Measurements from ENCODE around the gene MAP2K3.

GRCh38 chr17:21363776-21364642 is 79.5 kb downstream of the MAP2K3 start:
- TF ChIP-seq CTCF (IDR thresholded peaks at IDR 0.05) (no peak), POLR2A (IDR thresholded peaks at IDR 0.05; ENCODE audit: low read depth) (no peak), POLR2AphosphoS5 (IDR thresholded peaks at IDR 0.05) (no peak), EP300 (IDR thresholded peaks at IDR 0.05) (no peak)

Data from esophagus muscularis mucosa (tissue), 4 donors.